HepG2 (cell line): Measurements from ENCODE around the gene BCL2. TPM values are rescaled to one million over a fixed set of nuclear protein-coding genes. Genes with fewer than 3 reads are reported as not detected.

Experiments
- CREB3 ChIP-seq: sonication (generic); formaldehyde crosslinking; IDR thresholded peaks from 2 replicates; pipeline ENCODE4 v1.5.0; 2020; ENCODE audit warnings: missing genetic modification reagents
- FOXO1 ChIP-seq: sonication (generic); formaldehyde crosslinking; IDR thresholded peaks from 2 replicates; pipeline ENCODE4 v1.4.0; 2020; ENCODE audit warnings: missing genetic modification reagents
- GMEB2 ChIP-seq: IDR thresholded peaks from 2 replicates; pipeline ENCODE4 v1.6.1; 2016; ENCODE audit warnings: missing biosample characterization, missing genetic modification reagents, low read depth
- MXD4 ChIP-seq: IDR thresholded peaks from 2 replicates; pipeline ENCODE4 v1.6.1; 2016; ENCODE audit warnings: mild to moderate bottlenecking, missing biosample characterization, missing genetic modification reagents
- NPAS2 ChIP-seq: sonication (generic); formaldehyde crosslinking; IDR thresholded peaks from 2 replicates; pipeline ENCODE4 v1.8.0; 2022; ENCODE audit warnings: mild to moderate bottlenecking, missing genetic modification reagents, borderline replicate concordance
- NR2F1 ChIP-seq, 2 experiments: fragments of 450-650 bp in 1 of 2; formaldehyde crosslinking in 1 of 2; IDR thresholded peaks; 2 replicates each; pipeline versions ENCODE4 v1.5.0 to v1.6.1; 2016 to 2020; ENCODE audit warnings: mild to moderate bottlenecking in 1 of 2, missing compliant biosample characterization in 1 of 2, missing genetic modification reagents in 1 of 2, moderate library complexity in 1 of 2
- PAWR ChIP-seq: sonication (generic); formaldehyde crosslinking; IDR thresholded peaks from 2 replicates; pipeline ENCODE4 v1.4.0; 2020; ENCODE audit warnings: missing genetic modification reagents, mild to moderate bottlenecking, borderline replicate concordance
- SNAI1 ChIP-seq: sonication (generic); formaldehyde crosslinking; IDR thresholded peaks from 2 replicates; pipeline ENCODE4 v1.5.0; 2020; ENCODE audit warnings: mild to moderate bottlenecking, missing genetic modification reagents, borderline replicate concordance
- XBP1 ChIP-seq: sonication (generic); formaldehyde crosslinking; IDR thresholded peaks from 2 replicates; pipeline ENCODE4 v1.5.0; 2020; ENCODE audit warnings: missing genetic modification reagents
- ZBTB43 ChIP-seq: sonication (generic); formaldehyde crosslinking; conservative IDR thresholded peaks from 2 replicates; pipeline ENCODE4 v1.4.0; 2020; ENCODE audit warnings: missing genetic modification reagents
- ZNF12 ChIP-seq: sonication (generic); formaldehyde crosslinking; IDR thresholded peaks from 2 replicates; pipeline ENCODE4 v1.5.0; 2020; ENCODE audit warnings: missing genetic modification reagents
- ZNF329 ChIP-seq: sonication (generic); formaldehyde crosslinking; IDR thresholded peaks from 2 replicates; pipeline ENCODE4 v1.9.0; 2021; ENCODE audit warnings: low read depth, mild to moderate bottlenecking, missing genetic modification reagents
- ZNF460 ChIP-seq: sonication (generic); formaldehyde crosslinking; IDR thresholded peaks from 2 replicates; pipeline ENCODE4 v1.5.1; 2020; ENCODE audit warnings: missing genetic modification reagents, mild to moderate bottlenecking, borderline replicate concordance
- ZNF556 ChIP-seq: sonication (generic); formaldehyde crosslinking; IDR thresholded peaks from 2 replicates; pipeline ENCODE4 v1.4.0; 2020; ENCODE audit warnings: mild to moderate bottlenecking, missing genetic modification reagents, borderline replicate concordance
- polyA plus RNA-seq, 8 experiments: library from polyadenylated mRNA; depleted of rRNA in 3 of 8; stranded (reverse) in 7 of 8; unstranded in 1 of 8; fragments of >200 nt; fragmentation: Illumina TruSeq in 4 of 8; extraction: Trizol in 4 of 8; gene quantifications; 2 replicates each; pipeline versions ENCODE4 v1.2.1 to v1.2.3, GENCODE V29; 2011 to 2016; ENCODE audit warnings: low read depth in 4 of 8, missing spikeins in 1 of 8, mixed read lengths in 1 of 8; ENCODE audit not compliant: insufficient read depth in 1 of 8
- total RNA-seq, 5 experiments: library from RNA; depleted of rRNA; stranded (reverse); fragments of >200 nt; fragmentation: Illumina TruSeq; extraction: Trizol; gene quantifications; 2 replicates each; pipeline ENCODE4 v1.2.3, GENCODE V29; 2016; ENCODE audit warnings: low read depth in 1 of 5
- TF ChIP-seq, protein P1 (sequence below): sonication (generic); formaldehyde crosslinking; IDR thresholded peaks from 2 replicates; pipeline ENCODE4 v1.8.1; 2022; ENCODE audit warnings: mild to moderate bottlenecking, missing genetic modification reagents
- TF ChIP-seq, protein P2 (sequence below): sonication (generic); formaldehyde crosslinking; IDR thresholded peaks from 2 replicates; pipeline ENCODE4 v1.5.1; 2020; ENCODE audit warnings: missing genetic modification reagents, mild to moderate bottlenecking, borderline replicate concordance

Gene BCL2
- total and polyA plus RNA-seq, 2 of the 13 experiments (the other 11 are each of a cell fraction or from before 2014, with no cell fraction given) = 0.07 to 0.53 TPM

GRCh38 chr18:63367053-63367953 lies 47.7 kb upstream of the BCL2 start, which contains the start of gene KDSR (continued):
- TF ChIP-seq NR2F1 (CRISPR knock-in tag; IDR thresholded peaks at IDR 0.05) (peak in 1 of 2 experiments; percentile 50; a peak in 1 of 4 replicates), ZBTB43 (CRISPR knock-in tag) (peak; percentile 80), FOXO1 (peak; percentile 8; the same call in 1 of the 2 replicates), MXD4 (CRISPR knock-in tag) (peak; percentile 39; the same call in 1 of the 2 replicates), PAWR (no peak), SNAI1 (no peak), GMEB2 (peak; percentile 13; the same call in 1 of the 2 replicates), ZNF556 (peak; percentile 54; the same call in 1 of the 2 replicates), XBP1 (CRISPR knock-in tag) (peak; percentile 79), CREB3 (CRISPR knock-in tag) (no peak), NPAS2 (CRISPR knock-in tag) (no peak), ZNF329 (no peak; the same call in none of the 2 replicates), ZNF460 (peak; percentile 12; the same call in 1 of the 2 replicates), ZNF12 (CRISPR knock-in tag) (no peak; the same call in 1 of the 2 replicates)
- TF ChIP-seq, protein P1, sequence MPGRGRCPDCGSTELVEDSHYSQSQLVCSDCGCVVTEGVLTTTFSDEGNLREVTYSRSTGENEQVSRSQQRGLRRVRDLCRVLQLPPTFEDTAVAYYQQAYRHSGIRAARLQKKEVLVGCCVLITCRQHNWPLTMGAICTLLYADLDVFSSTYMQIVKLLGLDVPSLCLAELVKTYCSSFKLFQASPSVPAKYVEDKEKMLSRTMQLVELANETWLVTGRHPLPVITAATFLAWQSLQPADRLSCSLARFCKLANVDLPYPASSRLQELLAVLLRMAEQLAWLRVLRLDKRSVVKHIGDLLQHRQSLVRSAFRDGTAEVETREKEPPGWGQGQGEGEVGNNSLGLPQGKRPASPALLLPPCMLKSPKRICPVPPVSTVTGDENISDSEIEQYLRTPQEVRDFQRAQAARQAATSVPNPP (CRISPR knock-in tag) = 0 out of 2 replicates have a peak, but pooled peaks have one; percentile 57
- TF ChIP-seq, protein P2, sequence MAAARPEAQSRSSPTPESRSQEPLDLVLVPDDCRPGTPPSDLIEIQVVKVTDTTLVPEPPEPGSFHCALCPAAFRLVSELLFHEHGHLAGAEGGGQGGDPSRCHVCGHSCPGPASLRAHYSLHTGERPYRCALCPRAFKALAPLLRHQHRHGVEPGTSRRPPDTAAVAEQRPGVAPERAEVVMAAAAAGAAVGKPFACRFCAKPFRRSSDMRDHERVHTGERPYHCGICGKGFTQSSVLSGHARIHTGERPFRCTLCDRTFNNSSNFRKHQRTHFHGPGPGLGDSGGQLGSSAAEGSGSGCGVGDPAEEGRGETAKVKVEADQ (CRISPR knock-in tag) = no peak; the same call in 1 of the 2 replicates
